Measurements from ENCODE around the gene SGMS1.

DNA sequence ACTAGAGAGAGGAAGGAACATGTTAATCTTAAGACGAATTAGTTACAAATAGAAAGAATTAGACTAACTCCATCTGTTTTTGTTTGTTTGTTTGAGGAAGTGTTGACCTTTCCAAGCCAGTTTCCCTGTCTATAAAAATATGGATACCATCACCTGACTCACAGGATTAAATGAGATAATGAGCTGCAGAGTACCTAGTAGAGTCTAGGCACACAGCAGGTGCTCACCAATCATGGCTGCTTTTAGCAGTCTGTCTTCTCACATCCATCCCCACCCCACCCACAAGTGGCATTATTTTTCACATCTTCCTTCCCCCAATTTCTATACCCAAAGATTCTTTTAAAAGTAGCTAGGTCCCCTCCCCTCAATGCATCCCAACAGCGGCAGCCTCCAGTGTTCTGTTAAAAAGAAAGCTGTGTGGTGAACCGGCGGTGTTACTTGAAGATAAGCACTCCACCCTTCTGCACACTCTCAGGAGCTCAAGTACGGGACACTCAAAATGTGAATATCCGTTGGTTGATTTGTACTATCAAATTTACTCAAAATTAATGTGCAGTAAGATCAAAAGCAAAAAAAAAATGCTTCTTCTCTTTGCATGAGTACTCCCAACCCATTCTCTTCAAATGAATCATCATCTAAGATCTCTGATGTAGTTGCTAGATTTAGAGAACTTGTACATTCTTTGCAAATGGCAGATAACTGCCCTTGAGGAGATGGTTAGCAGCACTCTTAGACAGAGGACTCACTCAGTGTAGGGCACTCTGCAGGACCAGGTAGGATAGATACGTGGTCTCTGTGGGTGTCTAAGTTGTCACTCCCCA is 227.1 kb downstream of the SGMS1 start:
- no peak for TF ChIP-seq YY1 (IDR thresholded peaks at IDR 0.05; ENCODE audit: insufficient read depth, insufficient read length)
- TF ChIP-seq SUZ12 (IDR thresholded peaks at IDR 0.05; ENCODE audit: extremely low read depth, insufficient read depth, insufficient read length): no peak
- no peak for TF ChIP-seq ZNF274 (IDR thresholded peaks at IDR 0.05; ENCODE audit: low read depth, low read length)

All from NT2/D1 (cell line).